ENCODE results near the gene GLP1R.

DNA sequence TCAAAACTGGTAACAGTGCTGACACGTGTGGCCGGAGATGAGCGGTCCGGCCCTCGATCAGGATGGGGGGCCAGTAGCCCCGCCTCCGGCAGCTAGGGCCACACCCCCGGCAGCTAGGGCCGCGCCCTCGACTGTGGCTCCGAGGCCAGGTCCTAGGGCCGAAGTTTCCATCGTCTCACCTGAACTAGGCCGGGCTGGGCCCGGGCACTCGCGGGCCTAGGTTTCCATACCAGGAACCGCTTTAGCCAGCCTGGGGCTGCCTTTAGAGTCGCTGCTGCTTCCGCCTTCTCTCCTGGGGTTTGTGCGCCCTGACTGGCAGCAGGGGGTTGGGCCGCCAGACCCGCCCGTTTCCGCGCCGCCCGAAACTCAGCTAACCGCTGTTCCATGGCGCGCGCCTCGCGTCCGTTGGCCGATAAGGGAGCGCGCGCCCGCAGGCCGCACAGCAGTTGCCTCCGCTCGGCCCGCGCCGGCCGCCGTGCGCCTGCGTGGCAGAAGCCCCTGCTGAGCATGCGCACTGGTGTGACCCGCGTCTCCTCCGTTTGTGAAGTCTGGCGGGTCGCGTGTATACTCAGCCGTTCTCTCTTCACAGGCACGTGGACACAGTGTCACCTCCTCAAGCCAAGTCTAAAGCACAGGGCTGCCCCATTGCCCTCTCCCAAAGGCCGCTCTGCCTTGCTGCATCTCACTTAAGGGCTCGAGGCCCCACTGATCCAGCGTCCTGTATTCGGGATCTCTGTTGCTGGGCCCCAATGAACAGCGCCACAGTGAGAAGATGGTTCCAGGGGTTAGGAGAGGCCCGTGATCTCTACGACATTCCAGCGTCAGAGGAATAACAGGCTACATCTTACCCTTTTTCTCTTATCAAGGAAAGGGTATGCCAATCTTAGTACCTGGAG lies 66.4 kb downstream of the GLP1R start, which contains the start of gene SAYSD1:
- TF ChIP-seq, protein P1, sequence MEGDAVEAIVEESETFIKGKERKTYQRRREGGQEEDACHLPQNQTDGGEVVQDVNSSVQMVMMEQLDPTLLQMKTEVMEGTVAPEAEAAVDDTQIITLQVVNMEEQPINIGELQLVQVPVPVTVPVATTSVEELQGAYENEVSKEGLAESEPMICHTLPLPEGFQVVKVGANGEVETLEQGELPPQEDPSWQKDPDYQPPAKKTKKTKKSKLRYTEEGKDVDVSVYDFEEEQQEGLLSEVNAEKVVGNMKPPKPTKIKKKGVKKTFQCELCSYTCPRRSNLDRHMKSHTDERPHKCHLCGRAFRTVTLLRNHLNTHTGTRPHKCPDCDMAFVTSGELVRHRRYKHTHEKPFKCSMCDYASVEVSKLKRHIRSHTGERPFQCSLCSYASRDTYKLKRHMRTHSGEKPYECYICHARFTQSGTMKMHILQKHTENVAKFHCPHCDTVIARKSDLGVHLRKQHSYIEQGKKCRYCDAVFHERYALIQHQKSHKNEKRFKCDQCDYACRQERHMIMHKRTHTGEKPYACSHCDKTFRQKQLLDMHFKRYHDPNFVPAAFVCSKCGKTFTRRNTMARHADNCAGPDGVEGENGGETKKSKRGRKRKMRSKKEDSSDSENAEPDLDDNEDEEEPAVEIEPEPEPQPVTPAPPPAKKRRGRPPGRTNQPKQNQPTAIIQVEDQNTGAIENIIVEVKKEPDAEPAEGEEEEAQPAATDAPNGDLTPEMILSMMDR (IDR thresholded peaks at IDR 0.05): no peak
- no peak for TF ChIP-seq EZH2 (IDR thresholded peaks at IDR 0.05; ENCODE audit: borderline replicate concordance, insufficient read depth, low read depth, low read length, poor library complexity, severe bottlenecking)

All from B cell (primary cell).